HepG2 (cell line): ENCODE results near the gene SLC27A3. TPM values are rescaled to one million over a fixed set of nuclear protein-coding genes. Genes with fewer than 3 reads are reported as not detected.

Source experiments
- ATAC-seq: fragments of 200-7000 bp; cut with Tn5 transposase; 3 replicates; pipeline ENCODE4 v1.9.1; 2020; ENCODE audit warnings: mild to moderate bottlenecking, moderate library complexity
- BruUV-seq: library from RNA; stranded (reverse); fragments of 400-500 nt; replicated peaks from 2 replicates; lab custom pipeline; 2021; lab: Mats Ljungman, UMichigan
- CTCF ChIA-PET: fragments of 300-600 bp; formaldehyde crosslinking; extraction: SDS; loops from one replicate; lab custom pipeline; 2021; ENCODE audit warnings: low total read pairs, inconsistent platforms, low intra/inter-chr PET ratio; lab: Yijun Ruan, JAX
- POLR2A ChIA-PET: fragments of 350-600 bp; sonication (Branson Sonifier 250); formaldehyde crosslinking; loops from one replicate; lab custom pipeline; 2020; ENCODE audit warnings: antibody characterized with exemption, inconsistent platforms; lab: Yijun Ruan, JAX
- DNase-seq: peaks from one replicate; pipeline ENCODE4 v3.0.0-alpha.2; 2015; ENCODE audit warnings: low spot score
- FAIRE-seq: peaks from 3 replicates; lab custom pipeline; 2011; peaks lifted over from hg19 to GRCh38; lab: Jason Lieb, UNC
- H2AFZ ChIP-seq: one replicate; pipeline ENCODE4 v1.6.1; 2011; ENCODE audit warnings: low read length, inconsistent platforms
- H3K27ac ChIP-seq: fragments of 300-600 bp; 3 replicates; pipeline ENCODE4 v1.8.0; 2011; ENCODE audit warnings: mixed run types, mild to moderate bottlenecking, mixed read lengths, low read length, inconsistent platforms; ENCODE audit not compliant: insufficient read depth; ENCODE audit errors: extremely low read length
- H3K27me3 ChIP-seq, 2 experiments: fragments of 200-600 bp in 1 of 2; 2 replicates in 1 of 2; 3 replicates in 1 of 2; pipeline versions ENCODE4 v1.6.0 to v1.8.0; 2011; ENCODE audit warnings: low read length in 2 of 2, mild to moderate bottlenecking in 2 of 2, moderate library complexity in 2 of 2, inconsistent platforms in 1 of 2; ENCODE audit not compliant: insufficient read depth in 2 of 2, control insufficient read depth in 1 of 2
- H3K36me3 ChIP-seq, 2 experiments: fragments of 200-600 bp in 1 of 2; replicated peaks in 1 of 2; 2 replicates in 1 of 2; 3 replicates in 1 of 2; pipeline versions ENCODE4 v1.5.1 to v1.8.0; 2011; ENCODE audit warnings: low read length in 2 of 2, inconsistent platforms in 1 of 2; ENCODE audit not compliant: insufficient read depth in 2 of 2, control insufficient read depth in 1 of 2
- H3K4me1 ChIP-seq: 2 replicates; pipeline ENCODE4 v1.5.1; 2012; ENCODE audit warnings: low read length, inconsistent platforms; ENCODE audit not compliant: insufficient read depth
- H3K4me2 ChIP-seq: 2 replicates; pipeline ENCODE4 v1.6.0; 2011; ENCODE audit warnings: low read depth, low read length, inconsistent platforms
- H3K4me3 ChIP-seq, 3 experiments: fragments of 200-600 bp in 1 of 3; sonication (generic), shearing (Covaris generic) in 1 of 3; replicated peaks in 1 of 3; 2 replicates each; pipeline ENCODE4 v1.5.1; 2011 to 2016; ENCODE audit warnings: low read length in 3 of 3, inconsistent platforms in 2 of 3, low read depth in 2 of 3, mild to moderate bottlenecking in 2 of 3, control low read depth in 1 of 3, mixed read lengths in 1 of 3; ENCODE audit not compliant: insufficient read depth in 1 of 3
- H3K79me2 ChIP-seq: one replicate; pipeline ENCODE4 v1.6.1; 2011; ENCODE audit warnings: low read length, inconsistent platforms; ENCODE audit not compliant: insufficient read depth
- H3K9ac ChIP-seq: 2 replicates; pipeline ENCODE4 v1.6.0; 2011; ENCODE audit warnings: mild to moderate bottlenecking, low read depth, low read length, inconsistent platforms; ENCODE audit not compliant: insufficient read depth
- H3K9me3 ChIP-seq: 2 replicates; pipeline ENCODE4 v1.5.1; 2012; ENCODE audit warnings: mild to moderate bottlenecking, low read length
- H4K20me1 ChIP-seq: 2 replicates; pipeline ENCODE4 v1.6.0; 2011; ENCODE audit warnings: inconsistent platforms, mild to moderate bottlenecking, low read length, moderate library complexity; ENCODE audit not compliant: insufficient read depth
- DNMT3B ChIP-seq: conservative IDR thresholded peaks from 2 replicates; pipeline ENCODE4 v1.6.1; 2016; ENCODE audit warnings: missing biosample characterization, control low read depth
- EED ChIP-seq: sonication (generic); formaldehyde crosslinking; IDR thresholded peaks from 2 replicates; pipeline ENCODE4 v1.5.0; 2020; ENCODE audit warnings: mild to moderate bottlenecking, missing genetic modification reagents
- NR2F6 ChIP-seq, 2 experiments: IDR thresholded peaks; 2 replicates each; pipeline ENCODE4 v1.6.1; 2016; ENCODE audit warnings: antibody characterized with exemption in 1 of 2, mild to moderate bottlenecking in 1 of 2
- TEAD3 ChIP-seq: optimal IDR thresholded peaks from 2 replicates; pipeline ENCODE3; 2016; ENCODE audit warnings: borderline replicate concordance
- YEATS4 ChIP-seq: sonication (generic); formaldehyde crosslinking; IDR thresholded peaks from 2 replicates; pipeline ENCODE4 v1.4.0; 2020; ENCODE audit warnings: missing genetic modification reagents, borderline replicate concordance
- ZNF564 ChIP-seq: sonication (generic); formaldehyde crosslinking; IDR thresholded peaks from 2 replicates; pipeline ENCODE4 v1.8.1; 2023; ENCODE audit warnings: mild to moderate bottlenecking, missing genetic modification reagents
- WGBS: methylation state at CpG from one replicate; pipeline ENCODE4 v1.1.6; 2017; ENCODE audit warnings: low lambda C conversion rate; 5-methylcytosine and 5-hydroxymethylcytosine counted together
- in situ Hi-C: cut with HindIII; loops from 2 replicates; pipeline ENCODE4 v1.10.0; 2017; ENCODE audit warnings: low pct_unique_long_range_greater_than_20kb; ENCODE audit not compliant: extremely low pct_ligation_motif_present
- intact Hi-C: fragments of 100-400 bp; cut with micrococcal nuclease; formaldehyde crosslinking; loops from one replicate; pipeline ENCODE4 v1.10.0; 2022; ENCODE audit not compliant: unreplicated experiment
- polyA plus RNA-seq, 8 experiments: library from polyadenylated mRNA; depleted of rRNA in 3 of 8; stranded (reverse) in 7 of 8; unstranded in 1 of 8; fragments of >200 nt; fragmentation: Illumina TruSeq in 4 of 8; extraction: Trizol in 4 of 8; gene quantifications; 2 replicates each; pipeline versions ENCODE4 v1.2.1 to v1.2.3, GENCODE V29; 2011 to 2016; ENCODE audit warnings: low read depth in 4 of 8, missing spikeins in 1 of 8, mixed read lengths in 1 of 8; ENCODE audit not compliant: insufficient read depth in 1 of 8
- total RNA-seq, 5 experiments: library from RNA; depleted of rRNA; stranded (reverse); fragments of >200 nt; fragmentation: Illumina TruSeq; extraction: Trizol; gene quantifications; 2 replicates each; pipeline ENCODE4 v1.2.3, GENCODE V29; 2016; ENCODE audit warnings: low read depth in 1 of 5
- TF ChIP-seq, protein P1 (sequence below): sonication (generic); formaldehyde crosslinking; IDR thresholded peaks from 2 replicates; pipeline ENCODE4 v1.4.0; 2020; ENCODE audit warnings: mild to moderate bottlenecking, missing genetic modification reagents
- TF ChIP-seq, protein P2 (sequence below): sonication (generic); formaldehyde crosslinking; IDR thresholded peaks from 2 replicates; pipeline ENCODE4 v1.8.1; 2023; ENCODE audit warnings: missing genetic modification reagents, inconsistent platforms, borderline replicate concordance
- TF ChIP-seq, protein P3 (sequence below): sonication (generic); formaldehyde crosslinking; IDR thresholded peaks from 2 replicates; pipeline ENCODE4 v1.8.0; 2023; ENCODE audit warnings: mild to moderate bottlenecking, missing genetic modification reagents
- TF ChIP-seq, protein P4 (sequence below): sonication (generic); formaldehyde crosslinking; IDR thresholded peaks from 2 replicates; pipeline ENCODE4 v1.5.0; 2020; ENCODE audit warnings: mild to moderate bottlenecking, missing genetic modification reagents, moderate library complexity

SLC27A3 gene
- total and polyA plus RNA-seq, 2 of the 13 experiments (the other 11 are each of a cell fraction or from before 2014, with no cell fraction given): 4.3 to 10.3 TPM

DNA sequence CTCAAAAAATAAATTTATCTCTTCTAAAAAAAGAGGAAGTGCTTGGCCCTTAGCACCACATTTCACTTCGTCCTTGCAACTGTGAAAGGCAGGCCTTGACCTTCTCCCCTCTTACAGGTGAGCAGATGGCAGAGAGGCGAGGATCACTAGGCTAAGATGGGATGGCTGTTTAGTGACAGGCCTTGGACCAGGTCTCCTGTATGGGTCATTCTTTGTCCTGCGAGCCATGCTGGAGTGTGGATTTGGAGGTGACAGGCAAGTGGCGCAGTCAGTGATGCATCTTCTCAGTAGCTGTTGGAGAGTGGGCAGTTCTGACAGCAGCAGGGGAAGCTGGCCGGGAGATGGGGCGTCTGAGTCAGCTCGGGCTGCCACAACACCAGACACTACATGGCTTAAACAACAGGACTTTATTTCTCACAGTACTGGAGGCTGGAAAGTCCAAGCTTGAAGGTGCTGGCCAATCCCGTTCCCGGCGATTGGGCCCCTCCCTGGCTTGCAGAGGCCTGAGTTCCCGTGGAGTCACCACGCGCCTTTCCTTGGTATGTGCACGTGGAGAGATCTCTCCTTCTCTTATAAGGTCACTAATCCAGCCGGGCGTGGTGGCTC, 16.5 kb downstream of the SLC27A3 start:
- peaks cover 7 to 58% of the 10 kb centered on the region in 2 experiments; a peak in 4 of 5 replicates for H3K27me3 ChIP-seq
- 29% methylated on average over 13 of the region's 16 CpGs for WGBS
- CTCF ChIA-PET: no interaction called here
- no peaks in the 10 kb centered on the region for H3K36me3 ChIP-seq
- POLR2A ChIA-PET: interaction anchor here (1.7 to 3.8 kb wide), 2 partner anchors 195 to 199 kb away, joined by 3 to 17 read pairs; partner anchors contain the start of gene RPS27
- in situ Hi-C loops (no loop called here), intact Hi-C loops (no loop called here)
- no peaks in the 10 kb centered on the region for H3K79me2 ChIP-seq
- no peak overlapping the region for H3K9ac ChIP-seq
- no peaks in the 10 kb centered on the region for H4K20me1 ChIP-seq
- H3K4me3 ChIP-seq: no peak overlapping the region; a peak in 1 of 6 replicates
- H3K4me2 ChIP-seq: peak overlapping the region; percentile 37; the same call in 1 of the 2 replicates
- TF ChIP-seq YEATS4 (CRISPR knock-in tag) (no peak), NR2F6 (IDR thresholded peaks at IDR 0.05) (0 out of 2 replicates have a peak, but pooled peaks have one; percentile 10), NR2F6 (CRISPR knock-in tag; IDR thresholded peaks at IDR 0.05) (no peak; the same call in 1 of the 2 replicates), ZNF564 (CRISPR knock-in tag) (0 out of 2 replicates have a peak, but pooled peaks have one; percentile 52), TEAD3 (CRISPR knock-in tag) (peak; percentile 24), DNMT3B (CRISPR knock-in tag) (no peak), EED (0 out of 2 replicates have a peak, but pooled peaks have one; percentile 21)
- TF ChIP-seq, protein P1, sequence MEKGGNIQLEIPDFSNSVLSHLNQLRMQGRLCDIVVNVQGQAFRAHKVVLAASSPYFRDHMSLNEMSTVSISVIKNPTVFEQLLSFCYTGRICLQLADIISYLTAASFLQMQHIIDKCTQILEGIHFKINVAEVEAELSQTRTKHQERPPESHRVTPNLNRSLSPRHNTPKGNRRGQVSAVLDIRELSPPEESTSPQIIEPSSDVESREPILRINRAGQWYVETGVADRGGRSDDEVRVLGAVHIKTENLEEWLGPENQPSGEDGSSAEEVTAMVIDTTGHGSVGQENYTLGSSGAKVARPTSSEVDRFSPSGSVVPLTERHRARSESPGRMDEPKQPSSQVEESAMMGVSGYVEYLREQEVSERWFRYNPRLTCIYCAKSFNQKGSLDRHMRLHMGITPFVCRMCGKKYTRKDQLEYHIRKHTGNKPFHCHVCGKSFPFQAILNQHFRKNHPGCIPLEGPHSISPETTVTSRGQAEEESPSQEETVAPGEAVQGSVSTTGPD: no peak
- TF ChIP-seq, protein P2, sequence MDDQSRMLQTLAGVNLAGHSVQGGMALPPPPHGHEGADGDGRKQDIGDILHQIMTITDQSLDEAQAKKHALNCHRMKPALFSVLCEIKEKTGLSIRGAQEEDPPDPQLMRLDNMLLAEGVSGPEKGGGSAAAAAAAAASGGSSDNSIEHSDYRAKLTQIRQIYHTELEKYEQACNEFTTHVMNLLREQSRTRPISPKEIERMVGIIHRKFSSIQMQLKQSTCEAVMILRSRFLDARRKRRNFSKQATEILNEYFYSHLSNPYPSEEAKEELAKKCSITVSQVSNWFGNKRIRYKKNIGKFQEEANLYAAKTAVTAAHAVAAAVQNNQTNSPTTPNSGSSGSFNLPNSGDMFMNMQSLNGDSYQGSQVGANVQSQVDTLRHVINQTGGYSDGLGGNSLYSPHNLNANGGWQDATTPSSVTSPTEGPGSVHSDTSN (CRISPR knock-in tag): no peak
- TF ChIP-seq, protein P3, sequence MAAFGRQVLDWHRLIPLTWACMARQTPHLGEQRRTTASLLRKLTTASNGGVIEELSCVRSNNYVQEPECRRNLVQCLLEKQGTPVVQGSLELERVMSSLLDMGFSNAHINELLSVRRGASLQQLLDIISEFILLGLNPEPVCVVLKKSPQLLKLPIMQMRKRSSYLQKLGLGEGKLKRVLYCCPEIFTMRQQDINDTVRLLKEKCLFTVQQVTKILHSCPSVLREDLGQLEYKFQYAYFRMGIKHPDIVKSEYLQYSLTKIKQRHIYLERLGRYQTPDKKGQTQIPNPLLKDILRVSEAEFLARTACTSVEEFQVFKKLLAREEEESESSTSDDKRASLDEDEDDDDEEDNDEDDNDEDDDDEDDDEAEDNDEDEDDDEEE (CRISPR knock-in tag): no peak
- TF ChIP-seq, protein P4, sequence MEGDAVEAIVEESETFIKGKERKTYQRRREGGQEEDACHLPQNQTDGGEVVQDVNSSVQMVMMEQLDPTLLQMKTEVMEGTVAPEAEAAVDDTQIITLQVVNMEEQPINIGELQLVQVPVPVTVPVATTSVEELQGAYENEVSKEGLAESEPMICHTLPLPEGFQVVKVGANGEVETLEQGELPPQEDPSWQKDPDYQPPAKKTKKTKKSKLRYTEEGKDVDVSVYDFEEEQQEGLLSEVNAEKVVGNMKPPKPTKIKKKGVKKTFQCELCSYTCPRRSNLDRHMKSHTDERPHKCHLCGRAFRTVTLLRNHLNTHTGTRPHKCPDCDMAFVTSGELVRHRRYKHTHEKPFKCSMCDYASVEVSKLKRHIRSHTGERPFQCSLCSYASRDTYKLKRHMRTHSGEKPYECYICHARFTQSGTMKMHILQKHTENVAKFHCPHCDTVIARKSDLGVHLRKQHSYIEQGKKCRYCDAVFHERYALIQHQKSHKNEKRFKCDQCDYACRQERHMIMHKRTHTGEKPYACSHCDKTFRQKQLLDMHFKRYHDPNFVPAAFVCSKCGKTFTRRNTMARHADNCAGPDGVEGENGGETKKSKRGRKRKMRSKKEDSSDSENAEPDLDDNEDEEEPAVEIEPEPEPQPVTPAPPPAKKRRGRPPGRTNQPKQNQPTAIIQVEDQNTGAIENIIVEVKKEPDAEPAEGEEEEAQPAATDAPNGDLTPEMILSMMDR (CRISPR knock-in tag): peak; percentile 33; the same call in 1 of the 2 replicates
- H2AFZ ChIP-seq: no peak overlapping the region
- no peak overlapping the region for H3K27ac ChIP-seq
- H3K9me3 ChIP-seq: no peaks in the 10 kb centered on the region
- BruUV-seq: no TSS peak
- no peak for FAIRE-seq
- no peak for DNase-seq
- ATAC-seq: peak; percentile 57
- H3K4me1 ChIP-seq: peaks cover 52% of the 10 kb centered on the region
